ENCODE data around the gene SPOCK3.
"Not testable (repeated sequence)": the region's sequence is repeated elsewhere in the genome, so short reads cannot be mapped to it uniquely, and the experiment has no call there.

Gene SPOCK3

DNA sequence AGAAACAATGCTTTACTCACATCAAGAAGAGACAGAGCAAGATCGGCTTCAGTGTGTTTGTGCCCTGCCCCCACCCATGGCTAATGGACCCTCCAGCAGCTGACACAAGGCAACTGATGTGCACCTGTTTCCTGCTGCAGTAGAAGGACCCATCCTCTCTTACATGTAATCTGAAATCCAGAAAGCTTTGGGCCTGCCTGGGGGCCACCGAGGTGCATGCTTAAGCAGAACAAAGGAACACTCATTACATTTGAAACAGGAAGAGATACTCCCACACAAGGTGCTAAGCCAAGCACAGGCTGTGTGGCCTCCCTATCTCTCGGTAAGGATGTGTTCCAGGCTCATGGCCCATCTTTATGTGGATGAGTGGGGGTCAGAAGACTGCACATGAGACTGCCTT is 338.0 kb downstream of the SPOCK3 start:
- no peak overlapping the region for H3K27ac Mint-ChIP-seq
- no peaks in the 10 kb centered on the region for H3K36me3 Mint-ChIP-seq (ENCODE audit: low read depth)
- H3K27me3 Mint-ChIP-seq (ENCODE audit: low read depth), result no peaks in the 10 kb centered on the region
- no peaks in the 10 kb centered on the region for H3K9me3 Mint-ChIP-seq
- H3K4me3 Mint-ChIP-seq, result no peak overlapping the region
- H3K4me1 Mint-ChIP-seq (ENCODE audit: low read depth), result no peaks in the 10 kb centered on the region

DNA sequence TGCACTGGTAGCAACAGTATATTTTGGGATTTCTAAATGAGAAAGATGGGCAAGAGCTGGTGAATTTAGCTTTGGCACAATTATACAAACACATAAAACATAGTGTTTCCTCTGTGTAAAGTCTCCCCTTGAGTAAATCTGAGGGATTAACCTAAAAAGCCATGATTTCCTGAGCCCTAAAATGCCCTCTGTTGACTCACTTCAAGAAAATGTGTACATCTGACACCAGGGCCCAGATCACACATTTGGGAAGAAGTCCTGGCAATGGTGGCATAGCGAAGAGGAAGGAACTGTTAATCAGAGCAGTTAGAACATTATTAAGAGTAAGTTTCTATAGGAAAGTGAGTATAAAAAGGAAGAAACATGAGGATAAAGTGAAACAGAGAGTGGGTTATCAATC is 338.5 kb downstream of the SPOCK3 start:
- no peaks in the 10 kb centered on the region for H3K27me3 Mint-ChIP-seq (ENCODE audit: low read depth)
- no peaks in the 10 kb centered on the region for H3K36me3 Mint-ChIP-seq (ENCODE audit: low read depth)
- H3K4me1 Mint-ChIP-seq (ENCODE audit: low read depth), result no peaks in the 10 kb centered on the region
- no peak overlapping the region for H3K4me3 Mint-ChIP-seq
- no peak overlapping the region for H3K27ac Mint-ChIP-seq
- H3K9me3 Mint-ChIP-seq, result no peaks in the 10 kb centered on the region

DNA sequence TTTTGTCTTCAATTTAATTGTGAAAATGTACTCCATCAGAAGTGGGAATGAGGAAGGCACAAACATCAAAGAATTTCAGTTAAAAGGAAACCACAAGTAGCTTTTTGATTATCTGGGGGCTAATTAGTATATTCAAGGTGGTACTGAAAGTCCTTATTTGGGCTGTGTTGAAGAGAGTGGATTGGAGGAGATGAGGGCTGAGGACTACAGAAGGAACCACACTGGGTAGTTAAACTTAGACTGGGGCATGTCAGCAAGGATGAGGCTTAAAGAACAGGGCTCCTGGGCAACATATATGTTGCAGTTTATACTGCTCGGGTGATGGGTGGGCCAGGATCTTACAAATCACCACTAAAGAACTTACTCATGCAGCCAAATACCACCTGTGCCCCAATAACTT is 346.8 kb downstream of the SPOCK3 start:
- H3K4me1 Mint-ChIP-seq (ENCODE audit: low read depth), result no peaks in the 10 kb centered on the region
- H3K27me3 Mint-ChIP-seq (ENCODE audit: low read depth), result no peaks in the 10 kb centered on the region

DNA sequence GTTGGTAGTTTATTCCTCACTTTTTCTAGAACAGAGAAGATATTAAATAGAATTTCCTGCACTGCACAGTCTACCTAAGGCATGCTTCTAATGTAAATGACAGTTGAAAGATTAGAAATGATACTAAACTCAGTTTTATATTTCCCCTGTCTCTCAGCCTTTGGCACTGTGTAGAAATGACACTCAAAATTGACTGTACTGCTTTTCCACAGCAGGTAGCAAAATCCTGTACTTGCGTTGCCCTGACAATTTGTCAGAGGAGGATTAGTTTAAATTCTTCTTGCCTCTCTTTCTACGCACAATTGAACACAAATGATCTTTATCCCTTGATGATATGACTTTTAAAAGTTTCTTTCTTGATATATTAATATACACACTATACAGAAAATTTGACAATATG is 347.6 kb downstream of the SPOCK3 start:
- H3K27ac Mint-ChIP-seq, result no peak overlapping the region
- H3K27me3 Mint-ChIP-seq (ENCODE audit: low read depth), result no peaks in the 10 kb centered on the region
- H3K4me3 Mint-ChIP-seq, result no peak overlapping the region
- no peaks in the 10 kb centered on the region for H3K4me1 Mint-ChIP-seq (ENCODE audit: low read depth)
- H3K9me3 Mint-ChIP-seq, result no peaks in the 10 kb centered on the region
- no peaks in the 10 kb centered on the region for H3K36me3 Mint-ChIP-seq (ENCODE audit: low read depth)

More for the DNA sequence above, 346.8 kb downstream of the SPOCK3 start:
- Mint-ChIP-seq H3K4me3 (no peak overlapping the region), H3K27ac (no peak overlapping the region), H3K9me3 (no peaks in the 10 kb centered on the region), H3K36me3 (ENCODE audit: low read depth) (no peaks in the 10 kb centered on the region)

DNA sequence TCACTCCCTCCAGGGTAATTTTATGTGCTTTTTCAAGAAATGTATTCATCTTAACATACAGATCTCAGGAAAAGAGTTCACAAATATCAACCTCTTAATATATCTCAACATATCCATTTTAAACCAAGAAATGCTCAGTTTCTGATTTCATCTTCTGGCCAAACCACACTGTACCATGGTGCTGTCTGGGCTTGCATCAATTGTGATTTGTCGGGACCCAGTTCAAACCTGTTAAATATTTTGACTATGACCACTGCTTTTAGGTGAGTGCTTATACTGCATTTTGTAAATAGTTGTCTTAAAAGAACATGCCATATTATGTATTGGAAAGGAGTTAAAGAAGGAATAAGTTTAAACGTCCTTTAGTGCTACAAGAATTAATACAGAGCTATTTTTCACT is 352.1 kb downstream of the SPOCK3 start:
- Mint-ChIP-seq H3K27me3 (ENCODE audit: low read depth) (no peaks in the 10 kb centered on the region), H3K4me1 (ENCODE audit: low read depth) (no peaks in the 10 kb centered on the region), H3K27ac (no peak overlapping the region), H3K4me3 (no peak overlapping the region), H3K36me3 (ENCODE audit: low read depth) (no peaks in the 10 kb centered on the region), H3K9me3 (no peaks in the 10 kb centered on the region)

DNA sequence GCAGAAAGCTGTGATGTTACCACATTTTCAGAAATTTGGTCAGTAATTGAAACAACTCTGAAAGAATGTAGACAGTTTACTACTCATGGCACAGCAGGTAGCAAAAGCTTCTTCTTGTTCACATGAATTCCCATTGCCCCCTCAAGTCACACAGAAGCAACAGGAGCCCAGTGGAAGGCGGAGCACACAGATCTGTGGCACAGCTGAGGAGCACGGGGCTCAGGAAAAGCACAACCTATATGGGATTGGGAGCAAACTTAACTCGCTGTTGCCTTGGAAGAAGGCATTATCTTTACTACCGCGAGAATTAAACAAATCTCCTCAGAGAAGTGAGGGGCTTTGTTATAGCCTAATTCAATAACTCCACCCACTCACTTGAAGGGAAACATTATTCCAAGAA is 358.5 kb downstream of the SPOCK3 start:
- Mint-ChIP-seq H3K4me1 (ENCODE audit: low read depth) (no peaks in the 10 kb centered on the region), H3K4me3 (no peak overlapping the region), H3K36me3 (ENCODE audit: low read depth) (no peaks in the 10 kb centered on the region), H3K27me3 (ENCODE audit: low read depth) (no peaks in the 10 kb centered on the region), H3K27ac (no peak overlapping the region), H3K9me3 (no peaks in the 10 kb centered on the region)

DNA sequence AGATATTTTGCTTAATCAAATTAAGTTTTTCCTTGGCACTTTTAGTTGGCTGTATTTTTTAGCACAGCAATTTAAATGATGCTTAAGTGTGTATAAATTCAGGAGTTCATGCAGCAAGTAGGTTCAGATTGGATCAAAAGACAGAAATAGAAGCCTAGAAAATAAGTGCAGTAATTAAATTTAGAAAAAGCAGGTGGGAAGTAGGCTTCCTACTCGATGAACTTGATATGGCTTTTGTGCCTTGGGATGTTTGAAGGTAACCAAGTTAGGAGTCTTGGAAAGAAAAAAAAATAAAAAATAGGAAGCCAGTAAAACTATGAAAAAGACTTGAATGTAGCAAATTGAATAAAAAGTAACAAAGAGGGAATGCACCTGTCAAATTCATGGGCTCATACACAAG is 372.3 kb downstream of the SPOCK3 start:
- Mint-ChIP-seq H3K4me3 (no peak overlapping the region), H3K9me3 (no peaks in the 10 kb centered on the region), H3K27me3 (ENCODE audit: low read depth) (no peaks in the 10 kb centered on the region), H3K36me3 (ENCODE audit: low read depth) (no peaks in the 10 kb centered on the region), H3K4me1 (ENCODE audit: low read depth) (no peaks in the 10 kb centered on the region), H3K27ac (no peak overlapping the region)

DNA sequence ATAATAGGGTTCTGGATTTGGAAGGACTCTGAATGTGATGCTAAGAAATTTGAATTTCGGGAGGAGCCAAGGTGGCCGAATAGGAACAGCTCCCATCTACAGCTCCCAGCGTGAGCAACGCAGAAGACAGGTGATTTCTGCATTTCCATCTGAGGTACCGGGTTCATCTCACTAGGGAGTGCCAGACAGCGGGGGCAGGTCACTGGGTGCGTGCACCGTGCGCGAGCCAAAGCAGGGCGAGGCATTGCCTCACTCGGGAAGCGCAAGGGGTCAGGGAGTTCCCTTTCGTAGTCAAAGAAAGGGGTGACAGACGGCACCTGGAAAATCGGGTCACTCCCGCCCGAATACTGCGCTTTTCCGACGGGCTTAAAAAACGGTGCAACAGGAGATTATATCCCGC is 383.9 kb downstream of the SPOCK3 start:
- not testable (repeated sequence) for H3K4me3 Mint-ChIP-seq; H3K4me1 Mint-ChIP-seq (ENCODE audit: low read depth); H3K27ac Mint-ChIP-seq; H3K36me3 Mint-ChIP-seq (ENCODE audit: low read depth); H3K9me3 Mint-ChIP-seq; H3K27me3 Mint-ChIP-seq (ENCODE audit: low read depth)

DNA sequence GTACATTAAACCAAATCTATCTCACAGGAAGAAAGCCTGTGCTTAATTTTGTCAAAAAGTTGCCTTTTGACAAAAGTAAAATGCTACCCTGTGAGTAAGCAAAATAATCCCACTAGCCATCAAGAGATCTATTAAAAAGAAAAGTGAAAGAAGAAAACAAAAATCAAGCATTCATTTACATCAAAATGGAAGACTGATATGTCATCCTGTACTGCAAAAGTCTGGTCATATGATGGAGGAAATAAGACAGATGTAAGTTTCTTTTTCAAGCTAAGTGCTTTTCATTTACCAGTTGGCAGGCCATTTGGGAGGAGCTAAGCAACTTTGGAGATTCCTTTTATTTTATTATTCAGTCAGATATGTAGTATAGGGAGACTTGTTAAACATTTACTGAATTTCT is 387.4 kb downstream of the SPOCK3 start:
- Mint-ChIP-seq H3K9me3 (peaks cover 6% of the 10 kb centered on the region), H3K27me3 (ENCODE audit: low read depth) (no peaks in the 10 kb centered on the region), H3K4me3 (no peak overlapping the region), H3K4me1 (ENCODE audit: low read depth) (no peaks in the 10 kb centered on the region), H3K36me3 (ENCODE audit: low read depth) (no peaks in the 10 kb centered on the region), H3K27ac (no peak overlapping the region)

DNA sequence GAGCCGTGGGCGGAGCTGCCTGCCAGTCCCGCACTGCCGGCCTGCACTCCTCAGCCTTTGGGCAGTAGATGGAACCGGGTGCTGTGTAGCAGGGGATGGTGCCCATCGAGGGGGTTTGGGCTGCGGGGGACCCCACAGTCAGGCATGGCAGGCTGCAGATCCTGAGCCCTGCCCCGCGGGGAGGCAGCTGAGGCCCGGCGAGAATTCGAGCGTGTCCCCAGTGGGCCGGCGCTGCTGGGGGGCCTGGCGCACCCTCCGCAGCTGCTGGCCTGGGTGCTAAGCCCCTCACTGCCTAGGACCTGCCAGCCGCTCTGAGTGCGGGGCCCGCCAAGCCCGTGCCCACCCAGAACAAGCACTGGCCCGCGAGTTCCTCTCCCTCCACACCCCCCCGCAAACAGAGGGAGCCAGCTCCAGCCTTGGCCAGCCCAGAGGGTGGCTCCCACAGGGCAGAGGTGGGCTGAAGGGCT is 391.5 kb downstream of the SPOCK3 start:
- H3K4me1 Mint-ChIP-seq (ENCODE audit: low read depth), result no peaks in the 10 kb centered on the region
- H3K27me3 Mint-ChIP-seq (ENCODE audit: low read depth), result no peaks in the 10 kb centered on the region
- H3K27ac Mint-ChIP-seq, result no peak overlapping the region

DNA sequence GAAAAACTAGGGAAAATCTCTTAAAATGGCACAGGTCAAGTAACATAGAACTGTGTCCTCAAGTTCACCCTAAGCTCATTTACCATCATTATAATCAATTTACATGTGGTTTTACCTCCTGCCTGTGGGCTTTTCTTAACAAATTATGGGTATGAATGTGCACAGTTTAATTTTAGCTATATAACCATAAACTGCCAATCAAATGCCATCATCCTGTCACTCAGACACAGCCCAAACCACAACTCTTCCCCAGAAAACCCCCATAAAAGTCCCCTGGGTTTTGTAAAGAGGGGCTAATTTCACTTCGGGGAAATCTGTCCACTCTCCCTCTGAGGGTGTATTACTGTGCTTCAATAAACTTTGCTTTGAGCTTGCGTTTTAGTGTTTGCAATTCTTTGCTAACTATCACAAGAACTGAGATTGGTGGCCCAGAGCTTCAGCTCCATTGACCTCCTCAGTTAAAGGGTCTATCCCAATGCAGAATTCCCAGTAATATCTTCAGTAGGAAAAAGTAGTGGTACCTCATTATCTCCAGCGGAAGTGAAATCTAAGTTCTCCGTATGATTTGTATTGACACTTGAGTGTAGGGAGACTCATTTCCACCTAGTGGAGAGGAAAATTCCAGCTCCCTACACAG is 394.6 kb downstream of the SPOCK3 start:
- Mint-ChIP-seq H3K27ac (no peak overlapping the region), H3K36me3 (ENCODE audit: low read depth) (no peaks in the 10 kb centered on the region), H3K9me3 (peaks cover 16% of the 10 kb centered on the region), H3K27me3 (ENCODE audit: low read depth) (no peaks in the 10 kb centered on the region), H3K4me1 (ENCODE audit: low read depth) (no peaks in the 10 kb centered on the region), H3K4me3 (no peak overlapping the region)

More for the DNA sequence above, 391.5 kb downstream of the SPOCK3 start:
- H3K9me3 Mint-ChIP-seq, result peaks cover 13% of the 10 kb centered on the region
- H3K4me3 Mint-ChIP-seq, result no peak overlapping the region
- no peaks in the 10 kb centered on the region for H3K36me3 Mint-ChIP-seq (ENCODE audit: low read depth)

DNA sequence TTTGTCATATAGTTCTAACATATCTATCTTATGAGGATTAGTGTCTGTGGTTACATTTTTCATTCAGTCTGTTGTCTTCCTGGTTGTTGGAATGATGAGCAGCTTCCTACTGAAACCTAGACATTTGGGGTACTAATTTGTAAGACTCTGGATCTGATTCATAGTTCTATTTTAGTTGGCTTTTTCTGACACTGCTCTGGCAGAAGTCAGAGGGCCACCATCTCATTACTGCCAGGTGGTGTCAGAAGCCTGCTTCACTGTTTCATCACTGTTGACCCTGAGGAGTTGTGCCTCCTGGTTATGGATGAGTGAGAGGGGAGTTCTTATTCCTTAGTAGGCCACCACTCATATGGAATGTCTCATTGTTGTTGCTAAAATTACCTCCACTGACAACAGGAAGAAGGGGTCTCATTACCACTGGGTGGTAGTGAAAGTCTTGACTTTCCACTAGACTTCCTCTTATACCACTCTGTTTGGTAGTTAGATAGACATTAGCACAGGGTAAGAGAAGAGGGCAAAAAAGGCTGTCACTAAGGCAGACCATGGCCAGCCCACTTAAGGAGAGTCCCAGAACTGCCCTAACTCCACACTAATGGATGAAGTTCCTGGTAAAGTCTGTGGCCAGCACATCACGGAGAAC is 395.2 kb downstream of the SPOCK3 start:
- H3K27me3 Mint-ChIP-seq (ENCODE audit: low read depth), result no peaks in the 10 kb centered on the region
- no peaks in the 10 kb centered on the region for H3K4me1 Mint-ChIP-seq (ENCODE audit: low read depth)
- no peak overlapping the region for H3K27ac Mint-ChIP-seq
- H3K4me3 Mint-ChIP-seq, result no peak overlapping the region
- H3K36me3 Mint-ChIP-seq (ENCODE audit: low read depth), result no peaks in the 10 kb centered on the region
- peaks cover 16% of the 10 kb centered on the region for H3K9me3 Mint-ChIP-seq

DNA sequence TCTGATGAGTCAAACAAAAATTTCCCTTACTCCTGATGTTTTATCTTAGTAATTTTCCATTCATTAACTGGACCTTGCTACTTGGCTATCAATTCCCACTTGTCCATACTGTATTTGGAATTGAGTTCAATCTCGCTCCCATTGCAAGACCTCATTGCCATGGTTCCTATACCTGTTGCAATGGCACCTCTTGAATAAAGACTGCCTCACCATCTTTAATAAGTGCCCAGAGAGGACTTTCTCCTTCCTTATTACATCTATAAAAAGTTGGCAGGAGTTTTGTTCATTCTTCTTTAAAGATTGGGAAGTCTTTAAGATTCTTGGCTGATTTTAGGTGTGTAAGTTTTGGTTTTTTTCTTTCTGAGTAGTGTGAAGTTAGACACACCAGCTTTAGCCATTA is 397.4 kb downstream of the SPOCK3 start:
- Mint-ChIP-seq H3K27ac (no peak overlapping the region), H3K27me3 (ENCODE audit: low read depth) (no peaks in the 10 kb centered on the region), H3K4me3 (no peak overlapping the region), H3K36me3 (ENCODE audit: low read depth) (no peaks in the 10 kb centered on the region), H3K9me3 (peaks cover 25% of the 10 kb centered on the region), H3K4me1 (ENCODE audit: low read depth) (no peaks in the 10 kb centered on the region)

DNA sequence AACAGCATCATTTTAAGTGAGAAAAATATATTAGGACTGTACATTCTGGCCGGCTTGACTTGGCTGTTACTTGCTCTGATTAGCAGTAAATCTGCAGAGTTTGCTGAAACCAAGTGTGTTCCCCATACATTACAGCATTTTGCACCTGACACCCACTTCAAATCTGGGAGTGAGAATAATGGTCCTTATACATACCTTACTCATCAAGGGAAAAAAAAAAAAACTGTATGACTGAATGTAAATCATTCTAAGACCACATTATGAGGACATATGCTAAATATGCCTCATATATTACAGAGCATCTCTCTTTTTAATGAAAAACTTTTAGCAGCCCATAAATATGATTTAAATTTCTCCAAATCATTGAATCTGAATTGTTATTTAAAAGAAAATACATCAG is 406.7 kb downstream of the SPOCK3 start:
- no peak overlapping the region for H3K4me3 Mint-ChIP-seq
- H3K27ac Mint-ChIP-seq, result no peak overlapping the region
- no peaks in the 10 kb centered on the region for H3K27me3 Mint-ChIP-seq (ENCODE audit: low read depth)
- H3K9me3 Mint-ChIP-seq, result peaks cover 16% of the 10 kb centered on the region
- no peaks in the 10 kb centered on the region for H3K4me1 Mint-ChIP-seq (ENCODE audit: low read depth)
- H3K36me3 Mint-ChIP-seq (ENCODE audit: low read depth), result no peaks in the 10 kb centered on the region

DNA sequence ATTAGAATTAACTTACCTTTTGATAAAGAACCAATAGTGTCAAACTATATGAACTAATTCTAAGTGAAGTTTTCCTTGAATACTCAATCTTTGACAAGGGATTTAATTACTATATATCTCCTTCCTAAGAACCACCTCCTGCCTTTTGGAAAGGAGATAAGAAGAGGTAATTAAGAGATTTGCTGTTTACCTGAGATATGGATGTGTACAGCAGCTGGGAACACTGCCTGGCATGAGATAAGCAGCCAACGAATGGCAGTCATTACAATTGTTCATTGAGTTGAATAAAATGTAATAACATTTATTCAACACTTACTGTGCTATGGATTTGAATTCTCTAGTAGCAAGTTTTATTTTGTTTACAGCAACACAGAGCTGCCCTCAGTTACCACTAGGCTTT is 407.1 kb downstream of the SPOCK3 start:
- H3K4me1 Mint-ChIP-seq (ENCODE audit: low read depth), result no peaks in the 10 kb centered on the region
- H3K9me3 Mint-ChIP-seq, result peaks cover 14% of the 10 kb centered on the region
- H3K36me3 Mint-ChIP-seq (ENCODE audit: low read depth), result no peaks in the 10 kb centered on the region
- H3K4me3 Mint-ChIP-seq, result no peak overlapping the region
- no peaks in the 10 kb centered on the region for H3K27me3 Mint-ChIP-seq (ENCODE audit: low read depth)
- no peak overlapping the region for H3K27ac Mint-ChIP-seq

Data from T-helper 1 cell treated with Interleukin-12 subunit alpha and Interleukin-12 subunit beta and Interleukin-4 antibody, amounts not matched to agents 30 μg/mL and 1 μg/mL, for 36 hours (primary cell).